Ovary (tissue), 3 donors: ENCODE measurements around the gene ADSL.

Experiments used
- EP300 ChIP-seq: sonication (generic); formaldehyde crosslinking; IDR thresholded peaks from one replicate; pipeline ENCODE4 v1.6.1; 2017; ENCODE audit warnings: antibody characterized with exemption
- POLR2A ChIP-seq: fragments of 450-650 bp; IDR thresholded peaks from one replicate; pipeline ENCODE4 v1.6.1; 2017; ENCODE audit warnings: antibody characterized with exemption, mild to moderate bottlenecking, moderate library complexity
- TF ChIP-seq, protein P1 (sequence below), 3 donors: fragments of 450-650 bp in 2 of 3; fragments of 200-600 bp in 1 of 3; IDR thresholded peaks; one replicate each; pipeline versions ENCODE4 v1.5.1 to v1.8.0; 2016 to 2022; ENCODE audit warnings: antibody characterized with exemption in 3 of 3, mild to moderate bottlenecking in 1 of 3
- donor health status: DM: no; HTN: no; CAD: no.

DNA sequence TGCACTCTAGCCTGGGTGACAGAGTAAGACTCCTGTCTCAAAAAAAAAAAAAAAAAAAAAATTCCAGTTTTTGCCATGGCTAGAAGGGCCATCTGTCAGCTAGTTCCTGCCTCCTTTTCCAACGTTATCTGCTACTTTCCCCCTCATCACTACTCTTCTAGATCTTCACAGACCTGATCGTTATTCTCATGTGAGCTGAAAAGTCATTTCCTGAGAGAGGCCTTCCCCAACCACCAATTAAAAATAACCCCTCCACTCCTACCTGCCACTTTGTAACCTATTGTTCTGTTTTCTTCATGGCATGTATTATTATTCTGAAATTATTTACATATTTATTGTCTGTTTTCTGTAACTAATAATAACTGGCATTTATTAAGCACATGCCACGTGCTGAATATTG lies 48.3 kb downstream of the ADSL start:
- no peak for TF ChIP-seq POLR2A
- TF ChIP-seq, protein P1, sequence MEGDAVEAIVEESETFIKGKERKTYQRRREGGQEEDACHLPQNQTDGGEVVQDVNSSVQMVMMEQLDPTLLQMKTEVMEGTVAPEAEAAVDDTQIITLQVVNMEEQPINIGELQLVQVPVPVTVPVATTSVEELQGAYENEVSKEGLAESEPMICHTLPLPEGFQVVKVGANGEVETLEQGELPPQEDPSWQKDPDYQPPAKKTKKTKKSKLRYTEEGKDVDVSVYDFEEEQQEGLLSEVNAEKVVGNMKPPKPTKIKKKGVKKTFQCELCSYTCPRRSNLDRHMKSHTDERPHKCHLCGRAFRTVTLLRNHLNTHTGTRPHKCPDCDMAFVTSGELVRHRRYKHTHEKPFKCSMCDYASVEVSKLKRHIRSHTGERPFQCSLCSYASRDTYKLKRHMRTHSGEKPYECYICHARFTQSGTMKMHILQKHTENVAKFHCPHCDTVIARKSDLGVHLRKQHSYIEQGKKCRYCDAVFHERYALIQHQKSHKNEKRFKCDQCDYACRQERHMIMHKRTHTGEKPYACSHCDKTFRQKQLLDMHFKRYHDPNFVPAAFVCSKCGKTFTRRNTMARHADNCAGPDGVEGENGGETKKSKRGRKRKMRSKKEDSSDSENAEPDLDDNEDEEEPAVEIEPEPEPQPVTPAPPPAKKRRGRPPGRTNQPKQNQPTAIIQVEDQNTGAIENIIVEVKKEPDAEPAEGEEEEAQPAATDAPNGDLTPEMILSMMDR (IDR thresholded peaks at IDR 0.05) = no peak
- no peak for TF ChIP-seq EP300
